ENCODE results near the gene ADI1.
"Not testable (repeated sequence)": the region's sequence is repeated elsewhere in the genome, so short reads cannot be mapped to it uniquely, and the experiment has no call there.

ADI1 gene

DNA sequence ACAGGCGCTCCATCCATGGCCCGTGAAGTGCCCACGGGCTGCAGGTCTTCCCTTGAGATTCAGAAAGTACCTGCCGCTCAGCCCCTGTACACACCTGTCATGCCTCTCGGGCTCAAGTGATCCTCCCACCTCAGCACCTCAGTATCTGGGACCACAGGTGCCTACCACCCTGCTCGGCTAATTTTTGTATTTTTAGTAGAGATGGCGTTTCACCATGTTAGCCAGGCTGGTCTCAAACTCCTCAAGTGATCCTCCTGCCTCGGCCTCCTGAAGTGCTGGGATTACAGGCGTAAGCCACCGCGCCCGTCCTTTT lies 26.9 kb downstream of the ADI1 start:
- DNase-seq: not testable (repeated sequence)

DNA sequence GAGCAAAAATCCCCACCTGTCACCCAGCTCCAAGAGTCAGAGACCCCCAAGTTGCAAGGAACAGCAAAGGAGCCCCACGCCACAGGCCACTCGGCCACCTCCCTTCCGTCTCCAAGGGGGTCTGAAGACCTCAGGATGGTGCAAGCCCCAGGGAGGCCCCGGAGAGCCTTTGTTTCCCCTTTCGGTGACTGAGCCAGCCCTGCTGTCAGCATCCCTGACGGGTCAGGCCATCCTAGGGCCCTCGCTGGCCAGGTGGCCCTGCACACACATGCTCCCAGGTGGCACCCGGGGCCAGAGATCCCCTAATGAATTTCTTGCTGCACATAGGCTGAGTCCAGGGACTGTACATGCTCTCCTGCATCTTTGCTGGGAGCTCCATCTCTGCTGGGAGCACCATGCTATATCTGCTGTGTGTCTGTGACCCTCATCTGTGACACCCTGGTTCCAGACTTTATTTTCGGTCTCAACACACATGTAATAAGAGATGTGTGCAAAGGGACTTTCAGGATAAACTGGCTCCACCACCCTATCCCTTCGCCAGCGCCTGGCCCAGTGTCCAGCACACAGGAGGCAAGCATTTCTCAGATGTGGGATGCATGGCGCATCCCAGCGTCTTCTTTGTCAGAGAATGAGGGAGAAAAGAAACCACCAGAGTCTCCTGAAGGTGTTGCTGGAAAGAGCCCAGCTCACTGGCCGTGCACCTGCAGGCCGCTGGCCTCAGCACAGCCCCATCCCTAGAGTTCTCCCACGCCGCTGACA lies 27.4 kb downstream of the ADI1 start:
- DNase-seq: no peak

DNA sequence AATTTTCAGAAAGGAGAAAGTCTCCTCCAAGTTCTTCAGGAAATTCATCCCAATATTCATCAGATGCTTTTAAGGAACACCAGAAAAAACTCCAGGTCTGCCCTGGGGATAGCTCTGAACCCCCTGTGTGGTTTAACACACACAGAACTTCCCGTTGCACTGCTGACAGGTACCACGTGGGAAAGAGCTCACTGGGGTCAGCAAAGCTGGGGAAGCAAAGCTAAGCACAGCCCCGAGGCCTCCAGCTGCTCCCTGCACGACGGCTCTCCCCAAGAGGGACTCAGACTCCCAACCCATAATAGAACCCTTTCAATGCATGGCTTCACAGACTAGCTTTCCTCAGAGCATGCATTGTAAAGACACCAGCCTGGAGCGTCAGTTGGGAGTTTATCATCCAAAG lies 28.0 kb downstream of the ADI1 start:
- DNase-seq: no peak

DNA sequence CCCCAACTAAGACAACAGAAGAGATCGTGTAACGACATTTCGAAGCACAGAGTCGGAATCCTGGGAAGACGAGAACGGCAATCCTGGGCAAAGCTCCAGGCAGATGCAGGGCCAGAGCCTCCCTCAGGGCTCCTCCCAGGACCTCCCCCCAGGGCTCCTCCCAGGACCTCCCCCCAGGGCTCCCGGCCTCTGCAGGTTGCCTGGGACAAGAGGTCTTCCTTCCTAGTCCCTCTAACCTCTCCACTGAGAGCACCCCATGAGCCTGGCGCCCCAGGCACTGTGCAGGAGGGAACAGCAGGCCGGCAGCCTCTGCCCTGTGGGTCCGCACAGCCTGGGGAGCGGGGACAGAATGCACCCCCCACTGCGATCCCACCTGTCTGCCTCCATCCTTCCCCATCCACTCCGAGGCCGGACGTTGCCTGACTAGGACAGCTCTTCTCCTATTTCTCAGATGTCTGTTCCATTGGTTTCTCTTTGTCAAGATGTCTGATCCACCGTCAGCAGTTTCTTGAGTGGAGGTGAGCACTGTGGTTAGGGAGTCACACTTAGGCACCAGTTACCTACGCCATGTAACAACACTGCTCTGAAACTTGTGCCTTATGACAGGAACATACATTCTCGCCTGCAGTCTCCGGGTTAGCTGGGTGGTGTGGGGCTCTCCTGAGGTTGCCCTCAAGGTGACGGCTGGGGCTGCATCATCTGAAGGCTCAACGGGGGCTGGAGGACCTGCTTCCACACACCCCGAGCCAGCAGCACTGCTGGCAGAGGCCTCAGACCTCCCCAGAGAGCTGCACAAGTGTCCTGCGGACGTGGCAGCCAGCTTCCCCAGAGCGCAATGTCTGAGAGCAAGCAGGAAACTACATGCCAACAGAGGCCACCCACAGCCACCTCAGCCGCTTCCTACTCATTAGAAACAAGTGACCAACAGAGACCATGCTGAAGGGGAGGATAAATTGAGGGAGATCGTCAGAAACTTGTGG lies 28.9 kb downstream of the ADI1 start:
- no peak for DNase-seq

DNA sequence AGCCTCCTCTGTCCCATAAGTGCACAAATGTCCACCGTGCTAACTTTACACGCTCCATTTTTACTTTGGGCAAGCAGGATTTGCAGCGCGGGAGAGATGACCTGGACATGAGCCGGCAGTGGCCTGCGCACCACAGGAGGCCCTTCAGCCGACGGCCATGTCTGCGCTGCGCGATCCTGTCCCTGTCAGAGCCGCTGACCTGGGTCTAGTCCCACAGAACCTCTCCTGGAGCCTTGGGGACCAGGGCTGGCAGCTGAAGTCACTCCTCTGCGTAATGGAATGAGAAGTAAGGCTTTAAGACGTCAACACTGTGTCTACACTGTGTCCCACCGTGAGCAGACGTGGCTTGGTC lies 29.6 kb downstream of the ADI1 start:
- DNase-seq: no peak

DNA sequence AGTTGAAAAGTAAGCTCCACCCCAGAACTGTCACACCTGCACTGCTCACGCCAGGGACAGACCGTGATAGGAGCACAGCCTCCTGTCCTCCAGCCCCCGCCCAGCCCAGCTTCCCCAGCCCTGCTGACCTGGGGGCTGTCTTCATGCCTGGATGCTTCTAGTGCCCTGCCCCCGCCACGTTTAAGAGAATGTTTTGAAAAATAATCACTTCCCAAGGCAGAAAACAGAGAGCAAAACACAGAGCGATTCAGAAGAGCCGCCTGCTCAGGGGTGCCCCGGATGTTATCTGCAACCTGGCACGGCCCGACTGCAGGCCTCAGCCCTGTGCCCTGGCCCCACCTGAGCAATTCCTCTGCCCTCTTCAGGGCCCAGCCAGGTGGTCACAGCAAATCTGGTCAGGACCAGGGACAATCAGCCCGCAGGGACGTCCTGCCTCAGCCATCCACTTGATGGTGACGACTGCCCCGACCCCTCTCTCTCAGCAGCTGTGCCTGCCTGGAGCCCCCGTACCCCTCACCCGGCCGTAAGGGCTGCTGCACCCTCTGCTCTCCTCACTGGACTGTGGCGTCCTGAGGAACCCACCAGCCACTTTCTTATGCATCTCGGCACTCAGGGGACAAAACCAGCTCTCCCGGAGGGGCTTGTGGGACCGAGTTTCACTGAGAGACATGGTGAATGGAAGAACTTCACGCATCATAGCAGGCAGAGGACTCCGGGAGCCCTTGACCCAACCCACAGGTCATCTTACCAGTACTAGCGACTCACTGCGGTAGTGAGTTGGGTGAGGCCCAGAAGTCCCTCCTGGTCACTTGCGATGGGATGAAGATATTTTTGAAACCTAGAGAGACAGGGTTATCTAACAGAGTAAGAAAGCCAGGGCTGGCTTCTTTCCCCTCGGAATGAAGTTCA lies 30.2 kb downstream of the ADI1 start:
- DNase-seq: no peak

DNA sequence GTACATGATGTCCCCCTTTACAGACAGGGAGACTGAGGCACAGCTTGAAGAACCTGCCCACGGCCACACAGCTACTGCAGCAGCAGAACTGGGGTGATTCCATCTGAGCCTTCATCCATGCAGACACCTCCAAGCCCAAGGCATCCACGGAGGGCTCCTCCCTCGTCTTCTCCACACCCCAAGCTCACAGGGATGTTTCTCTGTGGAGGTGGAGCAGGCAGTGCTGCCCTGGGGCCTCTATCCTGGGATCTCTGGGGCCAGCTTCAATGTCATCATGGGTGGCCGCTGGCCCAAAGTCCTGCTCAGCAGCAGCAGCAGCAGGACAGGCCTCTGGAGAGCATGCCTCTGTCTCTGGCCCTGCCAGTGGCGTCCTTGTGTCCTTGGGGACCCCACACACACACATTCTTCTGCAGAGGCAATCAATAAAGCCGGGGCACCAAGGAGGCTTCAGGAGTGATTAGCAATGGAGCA lies 31.2 kb downstream of the ADI1 start:
- DNase-seq: no peak

DNA sequence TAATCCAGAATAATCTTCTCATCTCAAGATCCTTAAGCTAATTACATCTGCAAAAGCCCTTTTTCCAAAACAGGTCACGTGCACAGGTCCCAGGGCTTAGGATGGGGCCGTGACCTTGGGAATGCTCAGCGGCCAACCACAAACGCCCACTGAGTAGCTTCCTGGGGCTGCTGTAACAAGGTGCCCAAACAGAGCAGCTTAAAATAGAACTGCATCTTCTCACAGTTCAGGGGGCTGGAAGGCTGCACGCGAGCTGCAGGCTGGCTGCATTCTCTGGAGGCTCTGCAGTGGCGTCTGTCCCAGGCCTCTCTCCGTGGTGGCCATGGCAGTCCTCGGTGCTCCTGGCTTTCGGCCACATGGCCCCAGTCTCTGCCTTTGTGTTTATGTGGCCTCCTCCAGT lies 31.9 kb downstream of the ADI1 start:
- DNase-seq: no peak

DNA sequence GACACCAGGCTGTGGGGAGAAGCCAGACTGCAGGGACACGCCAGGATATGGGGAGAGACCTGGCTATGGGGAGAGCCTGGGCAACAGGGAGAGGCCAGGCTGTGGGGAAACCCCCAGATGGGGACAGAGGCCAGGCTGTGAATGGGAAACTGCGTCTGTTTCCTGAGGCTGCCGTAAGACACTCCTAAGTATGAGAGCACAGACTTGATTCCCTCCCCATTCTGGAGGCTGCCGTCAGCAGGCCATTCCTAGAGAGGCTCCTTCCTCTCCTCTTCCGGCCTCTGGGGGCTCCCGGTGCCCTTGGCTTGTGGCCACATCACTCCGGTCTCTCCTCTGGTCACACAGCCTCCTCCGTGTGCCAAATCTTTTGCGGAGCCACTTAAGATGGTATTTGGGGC lies 32.3 kb downstream of the ADI1 start:
- no peak for DNase-seq

DNA sequence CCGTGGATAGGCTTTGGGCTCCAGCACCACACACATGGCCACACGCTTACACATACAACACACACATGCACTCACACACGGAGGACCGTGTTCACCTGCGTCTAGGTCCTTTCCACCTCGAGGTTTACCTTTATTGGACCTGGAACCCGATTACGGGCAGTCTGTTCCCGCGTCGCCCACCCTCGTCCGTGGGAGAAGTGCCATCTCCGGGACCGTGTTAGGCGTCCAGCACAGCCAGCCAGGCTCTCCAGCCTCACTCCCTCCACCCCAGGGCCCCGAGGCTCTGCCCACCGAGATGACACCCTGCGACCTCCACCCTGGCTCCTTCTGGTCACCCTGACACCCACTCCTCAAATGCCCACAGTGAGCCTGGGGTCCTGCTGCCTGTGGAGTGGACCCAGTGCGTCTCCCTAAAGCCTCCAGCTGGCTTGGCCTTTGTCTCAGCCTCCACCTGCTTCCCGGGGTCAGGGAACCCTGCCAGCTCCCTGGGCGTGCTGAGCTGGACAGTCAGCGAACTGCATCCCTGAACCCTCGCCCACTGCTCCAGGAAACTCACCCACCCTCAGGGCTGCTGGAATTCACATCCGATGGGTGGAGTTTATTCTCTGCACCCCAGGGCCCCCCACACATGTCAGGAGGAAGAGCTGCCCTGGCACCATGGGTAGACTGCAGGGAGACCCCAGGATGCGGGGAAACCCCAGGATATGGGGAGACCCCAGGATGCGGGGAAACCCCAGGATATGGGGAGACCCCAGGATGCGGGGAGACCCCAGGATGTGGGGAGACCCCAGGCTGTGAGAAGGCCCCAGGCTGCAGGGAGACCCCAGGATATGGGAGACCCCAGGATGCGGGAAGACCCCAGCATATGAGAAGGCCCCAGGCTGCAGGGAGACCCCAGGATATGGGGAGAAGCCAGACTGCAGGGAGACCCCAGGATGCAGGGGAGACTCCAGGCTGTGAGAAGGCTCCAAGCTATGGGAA lies 33.0 kb downstream of the ADI1 start:
- DNase-seq: no peak

DNA sequence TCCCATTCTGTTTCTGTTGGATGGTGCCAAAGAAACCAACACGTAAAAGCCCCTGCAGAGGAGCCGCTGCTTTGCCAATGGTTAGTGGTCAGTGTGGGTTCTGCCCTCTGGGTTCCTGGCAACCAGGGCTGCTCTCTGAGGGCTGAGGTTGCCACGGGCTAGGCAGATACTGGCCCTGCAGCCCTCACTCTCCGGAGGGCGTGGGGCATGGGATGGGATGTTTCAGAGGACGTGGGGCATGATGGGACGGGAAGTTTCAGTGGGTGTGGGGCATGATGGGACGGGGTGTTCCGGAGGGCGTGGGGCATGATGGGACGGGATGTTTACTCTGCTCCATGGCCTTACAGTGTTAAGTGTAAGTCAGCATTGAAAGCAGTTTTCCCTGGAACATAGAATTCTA lies 34.2 kb downstream of the ADI1 start:
- DNase-seq: no peak

DNA sequence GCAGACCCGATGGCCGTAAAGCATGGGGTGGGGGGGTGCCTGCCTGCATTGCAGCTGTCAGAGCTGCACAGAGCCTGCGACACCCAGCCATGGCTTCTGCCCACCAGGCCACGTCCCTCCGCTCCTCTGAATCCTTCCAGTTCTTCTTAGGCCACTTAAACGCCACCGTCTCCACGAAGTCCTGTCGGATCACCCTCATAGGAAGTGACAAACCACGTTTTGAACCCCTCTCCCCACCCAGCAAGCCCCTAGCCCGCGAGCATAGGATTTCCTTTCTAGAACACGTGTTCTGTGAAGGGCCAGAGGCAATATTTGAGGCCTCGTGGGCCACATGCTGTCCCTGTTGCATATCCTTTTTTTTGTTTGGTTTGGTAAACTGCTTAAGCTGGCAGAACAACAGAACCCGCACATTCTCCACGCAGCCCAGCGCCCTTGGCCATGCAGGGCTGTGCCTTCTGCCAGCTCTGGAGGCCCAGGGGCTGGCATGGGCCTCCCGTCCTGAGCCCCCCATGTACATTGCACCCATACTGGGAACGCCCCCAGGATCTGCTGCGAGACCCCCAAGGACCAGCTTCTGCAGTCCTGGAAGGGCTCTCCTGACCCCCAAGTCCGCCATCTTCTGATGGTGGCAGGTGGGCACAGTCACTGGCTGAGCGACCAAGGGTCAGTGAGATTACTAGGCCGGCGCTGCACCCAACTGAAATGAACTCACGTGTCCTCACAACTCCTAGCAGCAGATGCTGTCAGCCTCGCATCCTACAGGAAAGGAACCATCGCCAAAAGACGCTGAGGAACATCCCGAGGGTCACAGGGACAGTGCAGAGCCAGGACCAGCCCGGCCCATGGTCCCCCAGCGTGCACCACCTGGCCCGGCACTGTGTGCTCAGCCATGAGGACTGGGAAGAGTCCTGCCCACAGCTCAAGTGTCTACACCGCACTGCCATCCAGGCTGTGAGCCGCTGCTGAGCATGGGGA lies 35.1 kb downstream of the ADI1 start:
- no peak for DNase-seq

DNA sequence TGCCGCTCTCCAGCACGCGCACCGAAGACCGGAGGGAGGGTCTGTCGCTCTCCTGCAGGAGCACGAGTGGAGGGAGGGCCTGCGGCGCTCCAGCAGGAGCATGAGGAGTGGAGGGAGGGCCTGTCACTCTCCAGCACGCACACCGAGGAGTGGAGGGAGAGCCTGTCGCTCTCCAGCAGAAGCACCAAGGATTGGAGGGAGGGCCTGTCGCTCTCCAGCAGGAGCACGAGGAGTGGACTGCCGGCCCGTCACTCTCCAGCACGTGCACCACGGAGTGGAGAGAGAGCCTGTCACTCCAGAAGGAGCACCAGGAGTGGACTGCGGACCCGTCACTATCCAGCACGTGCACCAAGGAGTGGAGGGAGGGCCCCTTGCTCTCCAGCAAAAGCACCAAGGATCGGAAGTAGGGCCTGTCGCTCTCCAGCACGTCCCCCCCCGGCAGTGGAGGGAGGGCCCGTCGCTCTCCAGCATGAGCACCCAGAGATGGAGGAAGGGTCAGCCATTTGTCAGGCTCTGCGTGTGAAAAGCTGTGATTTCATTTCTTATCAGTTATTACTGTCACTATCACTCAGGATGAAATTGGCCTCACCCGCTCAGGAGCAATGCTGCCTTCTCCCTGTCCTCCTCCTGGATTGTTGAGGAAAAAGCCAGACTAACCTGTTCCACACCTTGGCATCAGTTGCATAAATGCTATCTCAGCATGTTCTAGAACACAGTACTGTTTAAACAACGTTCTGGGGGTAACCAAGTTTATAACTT lies 35.9 kb downstream of the ADI1 start:
- DNase-seq: no peak

DNA sequence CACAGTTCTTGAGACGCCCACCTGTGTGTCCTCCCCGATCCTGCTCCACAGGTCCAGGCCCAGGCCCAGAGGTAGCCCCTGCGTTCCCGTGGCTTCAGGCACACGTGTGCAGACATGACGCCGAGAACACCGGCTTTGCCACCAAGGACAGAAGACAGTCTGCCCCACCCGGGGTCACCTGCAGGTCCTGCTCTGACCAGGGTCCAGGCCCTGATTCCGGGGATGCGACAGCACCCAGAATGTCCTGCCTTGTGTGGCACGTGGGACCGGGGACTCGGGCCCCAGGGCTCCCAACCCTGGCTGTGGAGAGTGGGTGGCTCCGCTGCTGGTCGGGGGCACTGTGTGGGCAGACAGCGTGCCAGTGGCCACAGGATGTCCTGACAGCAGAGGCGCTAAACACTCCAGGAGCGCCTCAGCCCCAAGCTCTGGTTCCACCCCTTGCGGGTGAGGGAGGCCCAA lies 36.9 kb downstream of the ADI1 start:
- DNase-seq: no peak

DNA sequence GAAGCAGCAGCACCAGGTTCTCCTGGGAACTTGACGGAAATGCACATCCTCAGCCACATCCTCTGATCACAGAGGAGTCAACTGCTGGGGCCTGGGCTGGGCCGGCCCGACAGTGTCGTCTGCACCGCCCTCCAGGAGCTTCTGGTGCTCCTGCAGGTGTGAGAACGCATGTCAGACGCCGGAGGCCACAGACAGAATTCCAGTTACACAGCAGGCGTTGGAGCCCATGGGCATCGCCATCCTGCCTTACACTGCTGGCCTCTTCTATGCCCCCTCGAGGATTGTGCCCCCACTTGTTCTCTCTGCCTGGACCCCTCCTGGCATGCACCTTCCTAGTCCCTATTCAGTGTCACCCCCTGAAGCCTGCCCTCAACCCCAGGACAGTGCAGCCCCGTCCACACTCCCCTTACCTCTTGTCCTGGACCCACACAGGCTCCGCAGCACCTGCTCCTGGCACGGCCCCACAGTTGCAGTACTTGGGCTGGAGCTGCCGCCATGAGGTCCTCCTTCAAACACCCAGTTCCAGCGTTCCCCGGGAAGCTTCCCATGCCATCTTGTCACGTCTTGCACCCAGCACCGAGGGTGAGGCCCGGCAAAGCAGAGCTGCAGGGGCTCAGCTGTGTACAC lies 37.5 kb downstream of the ADI1 start:
- DNase-seq: no peak

DNA sequence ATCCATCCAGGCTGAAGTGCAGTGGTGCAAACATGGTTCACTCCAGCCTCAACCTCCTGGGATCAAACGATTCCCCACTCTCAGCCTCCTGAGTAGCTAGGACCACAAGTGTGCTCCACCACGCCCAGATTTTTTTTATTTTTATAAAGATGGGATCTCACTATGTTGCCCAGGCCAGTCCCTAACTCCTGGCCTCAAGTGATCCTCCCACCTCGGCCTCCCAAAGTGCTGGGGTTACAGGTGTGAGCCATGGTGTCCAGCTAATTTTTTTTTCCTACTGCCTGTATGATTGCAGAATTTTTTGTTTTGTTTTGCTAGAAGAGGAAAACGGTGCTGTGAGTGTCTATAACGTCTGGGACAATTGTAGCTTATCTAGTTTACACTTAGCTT lies 38.3 kb downstream of the ADI1 start:
- DNase-seq: no peak

DNA sequence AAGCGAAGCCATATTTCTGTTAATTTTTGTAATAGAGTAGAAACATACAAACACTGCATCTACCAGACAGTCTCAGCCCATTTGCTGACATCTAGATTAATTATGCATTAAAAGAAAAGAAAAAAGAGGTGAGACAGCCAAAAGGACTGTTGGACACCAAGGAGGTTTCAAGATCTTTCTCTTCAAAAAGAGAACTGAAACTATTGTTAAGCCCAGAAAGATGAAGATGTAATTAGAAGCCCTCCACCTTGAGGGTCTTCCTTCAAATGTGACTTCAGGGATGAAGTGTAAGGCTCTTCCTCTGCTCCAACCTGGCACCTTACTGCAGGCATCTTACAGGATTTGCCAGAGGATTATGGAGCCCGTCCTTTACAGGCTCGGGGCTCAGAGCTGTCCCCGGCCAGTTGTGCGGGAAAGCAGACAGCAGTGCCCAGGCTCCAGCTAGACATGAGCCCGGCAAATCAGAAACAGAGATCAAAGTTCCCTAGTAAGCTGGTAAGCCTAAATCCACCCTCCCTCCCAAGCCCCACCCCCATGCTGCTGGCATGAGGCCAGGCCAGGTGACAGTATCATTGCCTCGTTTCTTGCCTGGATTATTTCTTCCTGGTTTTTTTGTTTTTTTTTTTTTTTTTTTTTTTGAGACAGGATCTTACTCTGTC lies 38.9 kb downstream of the ADI1 start:
- no peak for DNase-seq

DNA sequence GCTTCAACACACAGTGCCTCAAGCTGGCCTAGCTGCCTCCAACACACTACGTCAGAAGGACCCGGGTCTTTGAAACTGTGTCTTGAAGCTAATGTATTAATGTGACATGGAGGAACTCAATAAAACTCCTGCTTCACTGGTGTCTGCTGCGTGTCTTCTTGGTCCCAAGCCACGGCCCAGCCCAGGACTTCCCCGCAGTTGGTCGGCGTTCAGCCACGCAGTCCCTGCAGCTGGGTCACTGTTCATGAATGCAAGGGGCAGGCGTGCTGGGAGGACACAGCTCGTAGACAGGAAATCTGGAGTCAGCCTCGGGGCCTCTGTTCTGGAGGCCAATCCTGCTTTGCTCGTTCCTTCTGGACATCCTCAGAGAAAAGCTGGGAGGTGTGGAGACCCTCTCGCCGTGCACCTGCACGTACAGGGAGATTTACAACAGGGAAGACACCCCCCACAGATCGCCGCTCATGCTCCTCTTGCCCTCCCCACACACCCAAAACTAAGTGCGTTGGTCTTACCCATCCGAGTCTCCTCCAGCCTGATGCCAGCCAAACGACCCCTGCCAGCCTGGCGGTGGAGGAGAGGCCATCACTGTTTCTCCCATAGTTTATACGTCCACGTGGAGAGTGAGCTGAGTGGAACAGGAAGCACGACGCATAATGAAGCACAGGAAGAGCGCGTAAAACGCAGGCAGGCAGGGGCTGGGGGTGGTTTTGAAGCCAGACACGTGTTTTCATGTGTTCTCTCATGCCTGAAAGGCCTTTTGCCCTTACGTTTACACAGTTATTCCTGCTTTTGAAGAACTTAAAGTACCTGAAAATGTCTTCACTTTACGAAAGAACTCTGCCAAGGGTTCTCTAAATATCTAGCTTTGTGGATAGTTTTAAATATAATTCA lies 39.7 kb downstream of the ADI1 start:
- DNase-seq: no peak
